Endometrial microvascular endothelial cells (primary cell): ENCODE measurements around the gene SNRNP40. TPM values are rescaled to one million over a fixed set of nuclear protein-coding genes. Genes with fewer than 3 reads are reported as not detected.

ENCODE experiments used
- total RNA-seq: library from RNA; depleted of rRNA; stranded (reverse); fragments of >200 nt; gene quantifications from one replicate; pipeline ENCODE4 v1.2.3, GENCODE V29; 2015; ENCODE audit errors: inconsistent ontology term

Gene SNRNP40
- total RNA-seq, 1 donor from 2014 or later, result 131 TPM

Other genes starting within 250 kb of the SNRNP40 start
- gene PUM1, start 231.1 kb downstream of the SNRNP40 start, total RNA-seq, result 72.1 TPM
- gene NKAIN1, start 56.9 kb downstream of the SNRNP40 start, total RNA-seq, result not detected
- 31.9 TPM for gene ZCCHC17, start 244 bp upstream of the SNRNP40 start, total RNA-seq
- not detected for gene FABP3, start 76.3 kb upstream of the SNRNP40 start, total RNA-seq
- 10.0 TPM for gene SERINC2, start 116.4 kb upstream of the SNRNP40 start, total RNA-seq